Activated T-cell treated with anti-CD3 and anti-CD28 coated beads, Interleukin-2, amount 50 U/mL, for 1 hour (primary cell): ENCODE measurements around the gene DLX2.
A peak's percentile ranks its signal among the peaks of the same experiment; 100 is the strongest.

Experiments used
- DNase-seq: peaks from one replicate; pipeline ENCODE4 v3.0.0-alpha.2; 2020

The DLX2 gene

DNA sequence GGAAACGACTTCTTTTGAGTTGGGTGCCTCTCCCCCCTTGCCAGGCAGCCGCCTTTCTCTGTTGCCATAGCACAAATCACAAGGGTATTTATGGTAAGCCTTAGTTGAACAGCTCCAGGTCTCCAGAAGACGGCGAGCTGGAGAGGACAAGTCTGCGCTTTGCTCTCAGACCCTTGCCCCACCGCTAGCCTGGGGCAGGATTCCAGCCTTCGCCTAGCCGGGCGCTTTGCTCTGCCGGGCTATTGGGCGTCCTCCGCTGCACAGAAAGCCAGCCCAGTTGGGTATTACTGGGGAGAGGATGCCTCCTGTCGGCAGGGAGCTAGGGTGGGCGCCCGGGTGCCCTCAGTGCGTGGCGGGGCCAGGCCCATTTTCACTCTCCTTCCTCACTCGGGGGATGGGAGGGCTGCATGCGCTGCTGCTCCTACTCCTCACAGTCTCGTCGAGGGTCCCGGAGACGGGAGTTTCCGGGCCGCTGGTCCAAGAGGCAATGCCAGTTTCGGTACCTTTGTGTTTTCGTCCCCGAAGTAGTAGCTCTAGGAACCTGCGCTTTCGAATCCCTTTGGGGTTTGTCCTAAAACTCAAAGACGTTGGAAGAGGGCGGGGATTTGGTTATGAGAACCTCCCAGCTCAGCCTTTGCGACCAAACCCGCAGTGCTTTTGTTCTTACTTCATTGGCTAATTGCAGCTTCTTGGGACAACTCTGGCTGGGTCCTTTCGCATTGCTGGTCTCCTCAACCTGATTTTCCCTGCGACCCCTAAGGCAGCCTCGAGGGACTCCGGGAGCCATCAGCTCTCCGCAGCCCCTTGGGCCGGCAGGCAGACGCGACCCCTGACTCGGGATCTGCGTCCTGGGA, 3.6 kb upstream of the DLX2 start:
- peak; percentile 56 for DNase-seq

DNA sequence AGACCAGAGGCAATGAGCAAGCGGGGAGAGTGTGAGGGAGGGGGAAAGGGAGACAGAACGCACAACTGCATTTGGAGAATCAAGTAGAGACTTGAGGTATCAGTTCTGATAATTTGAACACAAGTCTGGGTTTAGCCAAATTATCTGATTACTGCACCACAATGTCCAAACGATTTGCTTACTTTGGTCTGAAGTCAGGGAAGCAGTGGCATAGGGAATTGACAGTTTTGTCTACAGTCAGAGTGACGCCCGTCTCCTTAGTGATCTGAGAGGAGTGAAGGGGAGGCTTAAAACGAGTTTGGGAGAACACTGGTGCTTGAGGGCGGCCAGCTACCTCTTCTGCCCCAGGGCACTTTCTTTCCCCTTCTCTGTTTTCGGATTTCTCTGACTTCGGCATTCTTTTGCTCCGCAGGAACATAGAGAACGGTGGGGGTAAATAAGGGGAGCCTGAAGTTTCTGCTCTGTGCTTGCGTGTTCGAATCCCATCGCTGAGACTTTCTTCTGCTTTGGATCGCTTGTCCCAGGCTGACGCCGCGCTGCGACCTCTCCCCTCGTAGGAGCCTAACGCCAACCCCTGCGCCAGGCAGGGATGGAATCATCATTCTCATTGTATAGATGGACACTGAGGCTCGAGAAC, 2.9 kb upstream of the DLX2 start:
- no peak for DNase-seq

DNA sequence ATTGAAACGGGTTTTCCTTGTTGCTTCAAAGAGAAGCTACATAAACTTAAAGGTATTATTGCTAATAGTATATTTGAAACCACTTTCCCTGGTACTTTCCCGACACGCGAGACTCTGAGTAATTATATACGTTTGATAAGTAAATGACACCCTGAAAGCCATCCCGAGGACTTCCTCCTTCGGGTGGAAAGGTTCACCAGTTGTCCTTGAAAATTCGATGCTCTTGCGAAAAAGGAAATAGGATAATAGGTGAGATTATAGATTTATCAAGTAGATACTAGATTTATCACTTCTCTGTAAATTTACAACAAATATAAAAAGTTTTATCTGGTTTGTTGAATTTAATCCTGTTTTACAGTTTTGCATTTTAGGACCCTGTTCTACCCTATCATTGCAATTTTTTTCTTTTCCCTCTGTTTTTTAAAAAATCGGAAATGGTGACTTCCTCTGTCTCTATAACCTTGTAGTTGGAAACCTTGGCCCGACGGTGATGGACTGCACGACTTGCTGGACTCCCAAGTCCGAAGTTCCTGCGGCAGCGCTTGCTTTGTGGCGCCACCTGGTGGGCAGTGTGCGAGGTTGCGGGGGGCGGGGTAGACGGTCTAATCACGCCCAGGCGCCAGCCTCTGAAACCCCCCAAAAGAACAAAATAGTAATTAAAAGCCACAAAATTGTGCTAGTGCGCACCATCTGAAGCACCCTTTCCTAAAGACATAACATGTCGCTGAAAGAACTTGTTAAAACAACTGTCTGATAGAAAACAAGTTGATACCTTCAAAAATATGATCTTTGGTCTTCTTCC, 972 bp upstream of the DLX2 start:
- DNase-seq = peak; percentile 71

DNA sequence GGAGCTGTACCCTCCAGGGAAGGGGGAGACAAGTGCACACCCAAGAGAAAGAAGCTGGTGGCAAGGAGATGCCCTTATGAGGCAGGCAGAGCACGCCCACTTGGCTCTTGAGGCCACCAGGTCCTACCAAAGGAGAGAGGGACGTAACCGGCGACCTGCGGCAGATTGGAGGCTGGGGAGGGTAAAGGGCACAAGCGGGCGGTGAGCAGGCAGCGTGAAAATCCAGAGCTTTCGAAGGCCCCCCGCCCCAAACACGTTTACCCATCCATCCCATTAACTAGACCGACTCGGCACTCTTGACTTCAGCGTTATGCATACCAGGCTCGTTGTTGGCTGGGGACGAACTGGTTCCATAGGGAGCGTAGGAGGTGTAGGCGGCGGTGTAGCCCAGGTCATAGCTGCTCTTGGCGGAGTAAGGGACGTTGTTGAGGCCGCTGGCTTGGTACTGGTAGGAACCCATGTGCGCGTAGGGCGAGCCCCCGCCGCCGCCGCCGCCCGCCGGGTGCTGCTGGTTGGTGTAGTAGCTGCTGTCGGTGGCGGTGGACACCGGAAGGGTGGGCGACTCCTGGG, 794 bp downstream of the DLX2 start:
- peak; percentile 58 for DNase-seq

DNA sequence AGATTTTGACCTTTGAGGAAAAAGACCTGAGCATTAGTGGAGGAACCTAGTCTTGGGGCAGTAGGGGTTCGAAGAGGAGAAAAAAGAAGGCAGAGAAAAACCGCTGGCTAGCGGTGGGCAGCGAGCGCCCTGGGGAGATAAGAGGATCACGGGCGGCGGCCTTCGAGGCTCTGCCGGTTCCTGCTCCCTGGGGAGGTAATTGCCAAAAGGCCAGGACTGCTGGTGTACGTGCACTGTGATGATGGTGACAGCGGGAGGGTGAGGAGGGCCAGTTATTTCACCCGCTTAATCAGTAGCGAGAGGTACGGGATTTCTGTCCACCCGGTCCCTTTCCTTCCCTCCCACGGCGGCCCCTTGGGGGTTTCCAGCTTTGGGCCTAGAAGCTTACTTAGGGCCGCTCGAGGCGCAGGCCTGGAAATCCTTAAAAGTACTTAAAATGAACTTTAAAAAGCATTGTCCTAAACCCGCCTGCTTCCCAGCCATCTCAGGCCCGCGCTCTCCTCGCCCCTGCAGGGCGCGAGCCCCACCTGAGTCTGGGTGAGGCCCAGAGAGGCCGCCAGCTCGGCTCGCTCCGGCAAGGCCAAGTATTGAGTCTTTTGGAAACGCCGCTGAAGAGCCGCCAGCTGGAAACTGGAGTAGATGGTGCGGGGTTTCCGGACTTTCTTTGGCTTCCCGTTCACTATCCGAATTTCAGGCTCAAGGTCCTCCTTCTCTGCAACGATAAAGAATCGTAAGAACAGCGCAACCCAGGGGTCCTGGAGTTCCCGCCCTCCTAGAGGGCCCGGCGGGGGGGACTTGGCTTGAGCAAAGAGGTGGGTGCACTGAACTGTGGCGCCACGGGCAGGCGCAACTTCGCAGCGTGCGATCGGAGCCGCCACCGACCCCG, 1.5 kb downstream of the DLX2 start:
- peak; percentile 40 for DNase-seq

DNA sequence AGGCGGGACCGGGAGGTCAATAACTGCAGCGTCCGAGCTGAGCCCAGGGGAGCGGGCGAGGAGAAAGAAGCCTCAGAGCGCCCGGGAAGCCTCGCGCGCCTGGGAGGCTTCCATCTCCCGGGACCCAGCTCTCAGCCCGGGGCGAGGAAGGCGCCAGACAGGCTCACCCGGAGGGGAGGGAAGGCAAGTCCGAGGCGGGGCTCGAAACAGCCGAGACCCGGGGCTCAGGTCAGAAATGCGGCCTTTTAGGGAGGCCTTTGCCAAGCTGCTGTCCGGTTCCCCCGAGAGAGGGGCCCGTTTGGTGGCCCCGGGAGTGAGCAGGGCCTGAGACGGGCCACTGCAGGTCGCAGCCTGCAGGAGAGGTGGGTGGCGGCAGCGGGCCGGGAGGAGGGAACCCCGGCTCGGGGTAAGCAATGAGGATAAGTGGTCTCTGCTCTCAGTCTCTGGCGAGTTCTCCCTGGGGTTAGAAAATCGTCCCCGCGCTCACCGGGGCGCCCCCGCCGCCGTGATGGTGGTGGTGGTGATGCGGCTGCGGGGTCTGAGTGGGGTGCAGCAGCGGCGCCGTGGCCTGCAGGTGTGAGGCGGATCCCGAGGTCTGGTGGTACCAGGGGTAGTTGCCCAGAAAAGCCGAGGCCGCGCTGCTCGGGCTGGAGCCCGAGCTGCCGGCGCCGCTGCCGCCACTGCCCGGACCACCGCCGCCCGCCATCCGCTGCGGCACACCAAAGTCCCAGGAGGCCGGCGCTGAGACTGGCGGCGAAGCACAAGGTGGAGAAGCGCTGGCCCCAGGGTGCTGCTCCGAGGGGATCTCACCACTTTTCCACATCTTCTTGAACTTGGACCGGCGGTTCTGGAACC, 2.4 kb downstream of the DLX2 start:
- DNase-seq = peak; percentile 40

DNA sequence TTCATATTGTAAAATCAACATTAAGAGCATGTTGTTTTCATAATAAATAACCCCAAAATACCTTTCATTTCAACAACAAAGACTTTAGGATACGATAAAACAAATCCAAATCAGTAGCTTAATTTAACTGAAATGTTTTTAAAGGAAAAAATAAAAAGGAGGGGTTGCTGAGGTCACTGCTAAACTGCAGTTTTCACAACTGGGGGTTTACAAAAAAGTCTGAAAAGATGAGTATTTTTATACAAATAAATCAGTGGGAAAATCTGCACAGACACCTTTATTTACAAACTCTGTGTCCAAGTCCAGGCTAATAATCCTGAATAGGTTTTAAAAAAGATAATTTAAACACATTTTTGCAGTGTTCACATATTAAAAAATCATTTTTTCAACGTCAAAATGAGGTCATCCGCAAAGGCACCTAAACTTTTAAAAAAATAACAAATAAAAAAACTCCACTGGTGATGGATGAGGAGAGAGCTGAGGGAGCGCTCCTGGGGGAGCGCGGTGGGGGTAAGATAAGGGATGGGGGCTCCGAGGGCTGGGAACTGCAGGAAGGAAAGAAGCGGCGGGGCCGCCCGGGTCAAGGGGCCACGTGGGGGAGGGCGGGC, 3.1 kb downstream of the DLX2 start:
- no peak for DNase-seq

DNA sequence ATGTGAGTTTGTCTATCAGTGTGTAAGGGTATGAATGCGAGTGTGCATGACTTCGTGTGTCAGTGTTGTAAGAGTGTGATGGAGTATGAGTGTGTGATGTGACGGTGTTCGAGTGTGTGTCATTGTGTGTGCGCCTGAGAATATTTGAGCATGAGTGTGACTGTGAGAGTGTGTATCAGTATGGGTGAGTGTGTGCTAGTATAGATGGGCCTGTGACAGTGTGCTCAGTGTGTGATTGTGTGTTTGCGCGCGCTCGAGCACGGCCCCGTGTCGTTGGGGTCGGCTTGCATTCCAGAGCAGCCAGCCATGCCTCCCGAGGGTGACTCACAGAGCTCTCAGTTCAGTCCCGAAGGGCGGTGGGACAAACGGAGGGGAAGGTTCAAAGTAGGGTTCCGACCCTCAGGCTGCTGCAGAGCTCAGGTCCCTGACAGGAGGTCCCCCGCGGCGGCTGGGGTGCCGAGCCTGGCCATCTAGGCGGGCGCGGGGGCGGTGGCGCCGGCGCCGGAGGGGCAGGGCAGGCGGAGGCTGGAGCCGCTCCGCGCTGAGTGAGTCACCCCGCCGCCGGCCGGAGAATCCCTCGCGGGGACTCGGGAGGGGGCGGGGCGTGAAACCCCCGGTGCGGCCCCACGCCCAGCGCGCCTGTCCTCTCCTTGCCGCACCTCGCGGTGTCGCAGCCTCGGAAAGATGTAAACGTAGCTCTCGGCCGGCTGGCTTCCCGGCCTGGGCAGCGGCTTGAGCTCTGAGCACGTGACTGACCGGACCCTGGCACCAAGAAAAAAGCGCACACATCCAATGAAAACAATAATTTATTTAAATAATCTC, 3.8 kb downstream of the DLX2 start:
- DNase-seq = peak; percentile 57

DNA sequence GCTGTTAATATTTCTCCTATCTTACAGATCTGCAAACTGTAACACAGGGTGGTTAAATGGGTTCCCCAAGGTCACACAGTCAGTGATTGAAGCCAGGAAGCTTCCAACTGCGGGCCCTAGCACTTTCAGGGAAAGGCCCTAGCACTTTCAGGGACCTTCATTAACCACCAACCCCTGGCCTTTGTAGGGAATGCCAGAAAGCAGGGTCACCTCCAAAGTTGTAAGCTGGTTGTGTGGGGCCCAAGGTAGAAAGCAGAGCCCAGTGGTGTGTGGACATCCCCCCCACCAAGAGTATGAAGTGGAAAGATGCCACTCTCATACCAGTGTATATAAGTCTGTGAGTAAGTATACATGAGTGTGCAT, 4.4 kb downstream of the DLX2 start:
- DNase-seq = no peak

DNA sequence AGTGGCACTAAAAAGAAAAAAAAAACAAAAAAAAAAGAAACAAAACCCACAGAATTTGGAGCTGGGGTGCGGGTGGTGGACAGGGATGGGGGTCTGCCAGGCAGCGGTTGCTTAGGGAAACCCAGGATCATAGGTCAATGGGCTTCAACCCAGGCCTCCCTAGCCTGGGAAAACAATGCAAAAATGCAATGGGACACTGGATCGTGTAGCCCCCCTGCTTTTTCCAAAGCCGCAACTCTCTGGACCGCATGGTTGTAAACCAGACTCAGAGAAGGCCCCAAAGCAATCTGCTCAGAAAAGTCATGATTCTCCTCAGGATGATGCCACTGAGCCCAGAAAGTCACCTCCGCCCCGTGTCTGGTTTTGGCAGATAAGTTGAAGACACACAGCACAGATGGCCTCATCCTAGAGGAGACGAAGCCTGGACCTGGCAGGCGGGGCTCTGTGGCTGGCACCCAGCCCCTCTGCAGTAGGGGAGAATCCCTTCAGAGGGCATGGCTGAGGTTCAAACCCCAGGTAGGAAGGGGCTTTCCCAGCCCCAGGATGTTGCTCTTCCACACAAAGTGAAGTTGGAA, 5.1 kb downstream of the DLX2 start:
- peak; percentile 22 for DNase-seq

DNA sequence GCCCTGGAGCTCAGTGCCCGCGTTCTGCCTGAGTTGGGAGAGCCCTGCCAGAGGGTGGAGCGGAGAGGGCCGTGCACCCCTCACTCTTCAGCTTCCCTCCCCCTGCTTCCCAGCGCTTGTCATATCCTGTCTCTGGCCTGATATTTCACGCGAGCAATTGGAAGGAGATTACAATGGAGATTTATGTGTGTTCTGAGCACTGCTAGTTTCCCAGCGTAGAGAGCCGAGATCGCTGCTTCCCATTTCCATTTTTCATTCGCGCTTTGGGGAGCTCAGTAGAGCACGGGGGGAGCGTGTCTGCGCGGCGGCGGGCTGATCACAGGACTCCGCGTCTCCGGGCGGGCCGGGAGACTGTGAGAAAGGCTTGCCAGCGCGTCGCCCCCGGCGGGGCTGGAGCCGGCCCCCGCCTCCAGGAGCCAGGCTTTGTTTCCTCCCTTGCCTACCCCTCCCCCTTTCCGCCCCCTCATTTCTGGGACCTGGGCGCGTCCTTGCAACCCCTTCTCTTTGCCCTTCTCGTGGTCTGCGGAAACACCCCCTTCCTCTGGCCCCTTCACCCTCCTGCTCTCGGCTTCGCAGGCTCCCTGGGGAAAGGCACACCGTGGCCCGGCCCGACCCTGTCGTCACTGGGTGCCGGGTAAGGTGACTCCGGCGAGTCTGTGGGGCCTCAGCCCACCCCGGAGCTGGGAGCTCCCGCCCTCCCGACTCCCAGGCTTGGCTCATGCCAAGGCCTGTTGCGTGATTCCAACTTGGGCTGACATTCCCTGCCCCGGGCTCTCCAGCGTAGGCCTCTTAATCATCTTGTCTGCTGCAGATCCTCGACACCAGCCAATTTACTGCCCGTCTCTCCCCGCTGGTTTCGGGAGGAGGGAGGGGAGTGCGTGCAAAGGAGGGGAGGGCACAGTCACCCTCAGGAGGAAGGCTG, 5.8 kb downstream of the DLX2 start:
- DNase-seq = peak; percentile 33

DNA sequence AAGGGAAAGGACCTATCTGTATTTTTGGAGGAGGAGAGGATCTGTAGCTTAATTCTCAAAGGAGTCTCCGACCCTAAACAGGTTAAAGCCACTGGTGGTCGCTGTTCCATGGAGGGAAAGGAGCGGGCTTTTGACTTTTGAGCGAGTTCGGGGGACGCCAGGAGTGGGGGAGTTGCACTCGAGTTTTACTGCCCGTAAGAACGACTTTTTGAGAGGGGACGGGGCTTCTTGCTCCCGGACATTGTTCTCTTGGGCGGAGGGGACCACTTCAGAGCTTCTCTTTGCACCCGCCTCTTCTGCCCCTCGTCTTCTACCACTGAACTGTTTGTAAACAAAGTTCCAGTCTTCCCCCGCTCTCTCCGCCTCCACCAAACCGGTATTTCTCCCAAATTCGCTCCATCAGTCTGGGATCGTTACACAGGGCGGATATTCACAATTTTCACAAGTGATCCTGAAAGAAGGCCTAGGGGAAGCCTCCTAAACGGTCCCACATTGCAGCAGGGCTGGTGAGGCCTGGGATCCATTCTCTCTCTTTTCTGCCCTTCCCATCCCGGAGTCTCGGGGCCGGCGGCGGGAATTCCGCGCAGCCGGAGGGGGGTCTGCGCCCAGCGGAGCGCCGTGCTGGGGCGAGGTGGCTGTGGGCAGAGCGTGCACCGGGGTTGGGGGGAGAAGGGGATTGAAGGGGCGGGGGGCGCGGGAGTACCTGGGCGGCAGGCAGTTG, 6.6 kb downstream of the DLX2 start:
- peak; percentile 24 for DNase-seq

DNA sequence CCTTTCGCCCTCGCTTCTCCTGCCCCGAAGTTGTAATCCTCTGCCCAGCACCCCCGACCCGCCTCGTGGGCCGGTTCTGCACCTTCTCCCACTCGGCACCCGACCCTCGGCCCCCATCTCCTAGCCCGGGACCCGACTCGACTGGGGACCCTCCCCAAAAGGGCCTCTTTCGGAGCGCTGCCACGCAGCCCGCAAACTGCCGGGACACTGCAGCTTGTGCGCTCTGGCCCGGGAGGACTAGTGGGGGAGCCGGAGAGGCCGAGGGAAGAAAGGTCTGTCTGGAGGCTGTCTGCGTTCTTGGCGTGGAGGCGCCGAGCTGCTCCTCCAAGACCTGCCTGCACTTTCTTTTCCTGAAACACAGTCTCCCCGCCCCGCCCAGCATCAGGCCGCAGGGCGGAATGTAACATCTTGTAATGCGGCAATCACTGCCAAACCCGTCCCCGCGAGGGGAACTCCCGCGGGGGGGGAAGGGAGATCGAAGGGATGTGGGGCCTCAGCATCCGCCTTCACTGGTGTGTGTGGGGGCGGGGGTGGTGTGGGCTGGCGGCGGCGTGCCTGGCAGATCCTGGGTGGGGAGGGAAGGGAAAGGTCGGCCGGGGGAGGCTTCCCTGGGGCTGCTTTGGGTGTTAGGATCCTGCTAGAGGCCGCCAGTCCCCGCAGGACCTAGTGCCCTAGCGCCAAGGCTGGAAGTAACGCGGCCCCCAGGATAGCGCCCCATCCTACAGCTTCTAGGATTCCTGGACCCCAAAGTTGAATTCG, 7.4 kb downstream of the DLX2 start:
- peak; percentile 76 for DNase-seq

DNA sequence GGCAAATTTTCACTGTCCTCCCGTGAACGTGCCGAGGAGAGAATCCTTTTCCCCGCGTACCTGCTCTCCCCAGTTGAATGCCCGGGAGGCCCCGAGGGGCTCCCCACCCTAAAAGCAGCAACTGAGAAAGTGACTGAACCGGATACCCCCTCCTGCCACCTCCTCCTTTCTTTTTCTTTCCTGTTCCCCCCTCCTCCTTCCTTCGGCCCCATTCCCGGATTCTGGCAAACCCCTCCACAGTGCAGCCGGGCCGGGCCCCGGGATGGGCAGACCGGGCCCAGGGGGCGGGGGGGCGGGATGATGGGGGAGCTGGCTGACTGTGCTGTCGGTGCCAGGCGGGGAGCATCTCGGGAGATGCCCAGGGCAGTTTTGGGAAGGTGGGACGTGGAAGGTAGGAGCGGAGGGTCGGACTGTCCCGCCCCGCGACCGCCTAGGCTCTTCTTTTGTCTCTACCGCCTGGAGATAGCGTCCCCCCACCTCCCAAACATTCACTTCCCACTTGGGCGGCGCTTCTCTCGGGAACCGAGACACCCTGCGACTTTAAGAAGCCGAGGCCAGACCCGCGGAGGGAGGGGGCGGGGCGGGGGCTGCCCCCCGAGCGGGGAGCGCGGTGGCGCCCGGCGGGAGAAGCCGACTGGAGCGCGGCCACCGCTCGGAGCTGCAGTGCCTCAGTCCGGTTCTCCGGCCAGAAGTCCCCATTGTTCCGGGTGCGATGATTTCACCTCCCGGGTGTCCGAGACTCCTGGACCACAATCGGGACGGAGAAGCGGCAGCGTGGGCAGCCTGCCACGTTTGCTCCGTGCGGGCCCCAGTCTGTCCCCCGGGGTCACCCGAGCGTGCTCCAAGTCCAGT, 8.2 kb downstream of the DLX2 start:
- DNase-seq = peak; percentile 29

DNA sequence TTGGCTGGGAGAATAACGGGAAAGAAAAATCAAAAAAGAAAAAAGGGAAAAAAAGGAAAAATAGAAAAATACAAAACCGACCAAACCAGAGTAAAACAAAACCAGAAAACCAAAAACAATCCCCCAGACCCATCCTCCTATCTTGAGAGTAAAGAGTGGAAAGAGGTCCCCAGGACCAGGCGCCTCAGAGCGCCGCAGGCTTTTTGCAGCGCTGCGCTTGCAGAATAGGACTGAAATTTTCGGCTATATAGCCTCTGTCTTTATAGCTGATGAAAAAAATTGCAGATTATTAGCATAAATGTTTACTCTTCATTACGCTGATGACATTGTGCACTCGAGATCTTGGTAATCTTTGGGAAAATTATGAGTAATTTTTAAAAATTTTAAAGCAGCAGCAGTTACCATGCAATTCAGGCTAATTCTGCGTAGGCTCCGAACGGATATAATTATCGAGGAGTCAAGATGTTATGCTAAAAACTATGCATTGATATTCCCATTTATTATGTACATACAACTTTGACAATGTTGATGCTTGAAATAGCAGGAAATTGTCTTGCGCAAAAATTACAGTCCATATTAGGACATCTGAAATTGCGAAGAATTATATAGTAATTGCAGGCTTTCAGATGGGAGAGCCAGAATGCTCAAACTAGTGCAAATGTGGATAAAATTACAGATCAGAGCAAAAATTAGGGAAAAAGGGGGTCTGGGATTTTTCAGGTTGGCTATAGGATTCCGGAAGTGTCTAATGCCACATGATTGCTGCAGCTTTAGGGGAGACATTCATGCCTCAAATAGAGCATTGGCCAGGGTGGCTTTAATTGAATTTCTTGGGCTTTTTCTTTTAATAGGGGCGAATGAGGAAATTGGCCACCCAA, 9.0 kb downstream of the DLX2 start:
- DNase-seq = no peak
